Activated CD8-positive, alpha-beta T cell treated with anti-CD3 and anti-CD28 coated beads for 36 hours (primary cell): ENCODE results near the gene MAP2K1. TPM values are rescaled to one million over a fixed set of nuclear protein-coding genes. Genes with fewer than 3 reads are reported as not detected.
A peak's percentile ranks its signal among the peaks of the same experiment; 100 is the strongest.

Experiments
- ATAC-seq: fragments of 200-7000 bp; cut with Tn5 transposase; one replicate; pipeline ENCODE4 v1.10.0; 2021; ENCODE audit warnings: mild to moderate bottlenecking, moderate library complexity
- CTCF ChIA-PET: fragments of 350-600 bp; sonication (Branson Sonifier 250); formaldehyde crosslinking; loops from one replicate; lab custom pipeline; 2021; ENCODE audit warnings: antibody characterized with exemption; lab: Charles Lee
- POLR2A ChIA-PET: fragments of 350-600 bp; sonication (Branson Sonifier 250); formaldehyde crosslinking; loops from one replicate; lab custom pipeline; 2021; ENCODE audit warnings: antibody characterized with exemption; lab: Charles Lee
- DNase-seq: peaks from one replicate; pipeline ENCODE4 v3.0.0-alpha.2; 2020
- H3K27ac Mint-ChIP-seq: one replicate; pipeline ENCODE4 v1.8.0; 2021; ENCODE audit warnings: mild to moderate bottlenecking, mixed read lengths
- H3K27me3 Mint-ChIP-seq: one replicate; pipeline ENCODE4 v1.8.0; 2021; ENCODE audit warnings: mixed read lengths
- H3K36me3 Mint-ChIP-seq: one replicate; pipeline ENCODE4 v1.8.0; 2021; ENCODE audit warnings: low read depth, mixed read lengths
- H3K4me1 Mint-ChIP-seq: one replicate; pipeline ENCODE4 v1.8.0; 2021; ENCODE audit warnings: low read depth, mixed read lengths
- H3K4me3 Mint-ChIP-seq: one replicate; pipeline ENCODE4 v1.8.0; 2021; ENCODE audit warnings: mild to moderate bottlenecking, moderate library complexity, mixed read lengths
- H3K9me3 Mint-ChIP-seq: one replicate; pipeline ENCODE4 v1.8.0; 2021; ENCODE audit warnings: mixed read lengths
- intact Hi-C: fragments of 100-400 bp; cut with micrococcal nuclease; formaldehyde crosslinking; loops from one replicate; pipeline ENCODE4 v1.10.0; 2022
- total RNA-seq, 2 experiments: library from RNA; stranded (reverse); gene quantifications; one replicate each; pipeline ENCODE4 v1.2.3, GENCODE V29; 2021
- TF ChIP-seq, protein P1 (sequence below): fragments of 200-600 bp; IDR thresholded peaks from one replicate; pipeline ENCODE4 v1.8.0; 2022; ENCODE audit warnings: antibody characterized with exemption, mild to moderate bottlenecking

MAP2K1 gene
- total RNA-seq, 2 experiments from 2014 or later: 117 to 118 TPM

DNA sequence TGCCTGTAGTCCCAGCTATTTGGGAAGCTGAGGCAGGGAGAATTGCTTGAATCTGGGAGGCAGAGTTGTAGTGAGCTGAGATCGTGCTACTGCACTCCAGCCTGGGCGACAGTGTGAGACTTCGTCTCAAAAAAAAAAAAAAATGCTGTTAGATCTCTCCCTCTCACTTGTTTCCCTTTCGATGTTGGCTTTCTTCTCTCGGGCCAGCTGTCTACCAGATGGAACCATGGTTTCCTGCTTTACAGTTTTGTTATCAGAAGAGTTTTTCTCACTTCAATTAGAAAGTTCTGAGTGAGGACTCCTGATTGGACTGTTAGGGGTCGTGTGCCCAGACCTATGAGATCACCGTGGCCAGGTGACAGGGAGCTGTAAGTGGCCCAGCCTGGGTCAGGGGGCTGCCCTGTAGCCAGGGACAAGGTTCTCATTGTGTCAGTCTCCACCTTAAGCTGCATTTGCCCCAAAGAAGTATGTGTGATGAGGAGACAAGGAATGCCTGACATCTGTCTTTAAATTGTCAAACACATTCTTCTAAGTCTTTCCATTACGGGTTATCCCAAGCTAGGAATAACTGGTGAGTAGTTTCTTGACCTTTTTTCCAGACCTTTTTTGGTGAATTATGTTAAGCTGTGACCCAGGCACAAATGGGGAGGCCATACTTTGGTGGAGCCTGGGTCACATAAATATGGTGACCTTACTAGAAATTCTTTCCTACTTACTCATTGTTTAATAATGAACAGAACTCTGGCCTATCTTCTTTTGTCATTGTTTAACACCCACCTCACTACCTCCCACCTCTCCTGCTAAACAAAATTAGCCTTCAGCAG is 85.7 kb downstream of the MAP2K1 start:
- intact Hi-C loops: no loop called here
- TF ChIP-seq, protein P1, sequence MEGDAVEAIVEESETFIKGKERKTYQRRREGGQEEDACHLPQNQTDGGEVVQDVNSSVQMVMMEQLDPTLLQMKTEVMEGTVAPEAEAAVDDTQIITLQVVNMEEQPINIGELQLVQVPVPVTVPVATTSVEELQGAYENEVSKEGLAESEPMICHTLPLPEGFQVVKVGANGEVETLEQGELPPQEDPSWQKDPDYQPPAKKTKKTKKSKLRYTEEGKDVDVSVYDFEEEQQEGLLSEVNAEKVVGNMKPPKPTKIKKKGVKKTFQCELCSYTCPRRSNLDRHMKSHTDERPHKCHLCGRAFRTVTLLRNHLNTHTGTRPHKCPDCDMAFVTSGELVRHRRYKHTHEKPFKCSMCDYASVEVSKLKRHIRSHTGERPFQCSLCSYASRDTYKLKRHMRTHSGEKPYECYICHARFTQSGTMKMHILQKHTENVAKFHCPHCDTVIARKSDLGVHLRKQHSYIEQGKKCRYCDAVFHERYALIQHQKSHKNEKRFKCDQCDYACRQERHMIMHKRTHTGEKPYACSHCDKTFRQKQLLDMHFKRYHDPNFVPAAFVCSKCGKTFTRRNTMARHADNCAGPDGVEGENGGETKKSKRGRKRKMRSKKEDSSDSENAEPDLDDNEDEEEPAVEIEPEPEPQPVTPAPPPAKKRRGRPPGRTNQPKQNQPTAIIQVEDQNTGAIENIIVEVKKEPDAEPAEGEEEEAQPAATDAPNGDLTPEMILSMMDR: no peak
- H3K27ac Mint-ChIP-seq: peak overlapping the region; percentile 83

DNA sequence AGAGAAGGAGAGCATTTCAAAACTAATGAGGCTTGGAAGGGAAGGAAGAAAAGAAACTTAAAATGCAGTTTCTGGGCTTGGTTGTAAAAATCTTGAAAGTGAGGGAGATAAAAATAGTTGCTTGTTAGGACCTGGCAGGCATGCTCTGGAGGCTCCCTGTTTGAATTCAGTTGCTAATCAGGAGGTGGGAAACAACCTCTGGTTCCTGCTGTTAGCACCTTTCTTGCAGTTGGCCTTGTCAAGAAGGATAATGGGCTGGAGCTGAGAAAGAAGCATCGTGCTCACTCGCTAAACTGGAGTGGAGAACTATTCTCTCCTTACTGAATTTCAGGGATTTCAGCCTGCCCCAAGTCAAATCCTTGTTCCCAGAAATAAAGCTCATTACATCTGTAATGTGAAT is 87.4 kb downstream of the MAP2K1 start:
- Mint-ChIP-seq H3K4me3 (no peak overlapping the region), H3K9me3 (no peaks in the 10 kb centered on the region), H3K27me3 (no peaks in the 10 kb centered on the region), H3K4me1 (peaks cover 56% of the 10 kb centered on the region), H3K36me3 (peaks cover 21% of the 10 kb centered on the region), H3K27ac (no peak overlapping the region)
- intact Hi-C loops: no loop called here
- DNase-seq (no peak), ATAC-seq (no peak)
- ChIA-PET POLR2A (interaction anchor here (0.8 to 1.6 kb wide), 3 partner anchors 15 to 86 kb away, joined by 3 to 4 read pairs (median 3); no protein-coding TSS in a partner anchor), CTCF (interaction anchor here (1.4 kb wide), 1 partner anchor 18 kb away, joined by 3 read pairs; no protein-coding TSS in a partner anchor)
- TF ChIP-seq, protein P1: no peak

More for the DNA sequence above, 85.7 kb downstream of the MAP2K1 start:
- H3K27me3 Mint-ChIP-seq: no peaks in the 10 kb centered on the region
- peaks cover 56% of the 10 kb centered on the region for H3K4me1 Mint-ChIP-seq
- peak overlapping the region; percentile 13 for H3K4me3 Mint-ChIP-seq
- H3K9me3 Mint-ChIP-seq: no peaks in the 10 kb centered on the region
- ChIA-PET POLR2A (interaction anchor here (0.6 to 1.7 kb wide), 8 partner anchors 20 to 102 kb away, joined by 3 to 12 read pairs (median 4); partner anchors contain the start of gene SNAPC5), CTCF (interaction anchor here (1.0 to 3.6 kb wide), 5 partner anchors 9 to 1087 kb away, joined by 3 to 23 read pairs (median 3); partner anchors contain the start of gene SNAPC5)
- DNase-seq: peak; percentile 70
- peaks cover 21% of the 10 kb centered on the region for H3K36me3 Mint-ChIP-seq
- peak; percentile 92 for ATAC-seq

GRCh38 chr15:66474963-66475362 is 88.3 kb downstream of the MAP2K1 start:
- peaks cover 58% of the 10 kb centered on the region for H3K4me1 Mint-ChIP-seq
- H3K9me3 Mint-ChIP-seq: no peaks in the 10 kb centered on the region
- ChIA-PET POLR2A (interaction anchor here (0.6 to 1.6 kb wide), 5 partner anchors 14 to 87 kb away, joined by 3 to 4 read pairs (median 3); partner anchors contain the start of gene ZWILCH), CTCF (interaction anchor here (1.4 kb wide), 1 partner anchor 18 kb away, joined by 3 read pairs; no protein-coding TSS in a partner anchor)
- H3K4me3 Mint-ChIP-seq: no peak overlapping the region
- DNase-seq (no peak), ATAC-seq (no peak)
- intact Hi-C loops: no loop called here
- peaks cover 21% of the 10 kb centered on the region for H3K36me3 Mint-ChIP-seq
- H3K27me3 Mint-ChIP-seq: no peaks in the 10 kb centered on the region
- TF ChIP-seq, protein P1: no peak
- H3K27ac Mint-ChIP-seq: peak overlapping the region; percentile 40

DNA sequence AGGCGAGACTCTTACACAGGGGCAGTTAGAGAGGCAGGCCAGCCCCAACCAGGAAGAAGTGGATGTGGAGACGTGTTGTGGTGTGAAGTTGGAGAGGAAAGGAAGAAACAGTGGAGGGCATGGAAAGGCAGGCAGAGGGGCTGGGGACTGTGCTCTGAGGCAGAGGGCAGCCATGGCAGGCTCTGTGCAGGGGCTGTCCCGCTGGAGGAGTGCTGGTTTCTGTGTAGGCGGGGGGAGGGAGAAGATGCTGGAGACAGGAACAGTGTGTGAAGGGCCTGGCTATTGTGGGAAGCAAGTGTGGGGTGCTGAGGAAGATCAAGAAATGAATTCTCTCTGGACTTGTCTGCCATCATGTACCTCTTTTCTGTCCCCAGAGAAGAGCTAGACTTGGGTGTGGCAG is 89.8 kb downstream of the MAP2K1 start:
- POLR2A ChIA-PET: interaction anchor here (0.9 to 1.1 kb wide), 3 partner anchors 15 to 27 kb away, joined by 4 to 8 read pairs (median 4); partner anchors contain the start of gene SNAPC5
- peaks cover 24% of the 10 kb centered on the region for H3K36me3 Mint-ChIP-seq

More for the DNA sequence above, 89.8 kb downstream of the MAP2K1 start:
- DNase-seq: peak; percentile 16
- Mint-ChIP-seq H3K4me3 (no peak overlapping the region), H3K4me1 (peaks cover 43% of the 10 kb centered on the region), H3K27ac (peak overlapping the region; percentile 76), H3K9me3 (no peaks in the 10 kb centered on the region), H3K27me3 (no peaks in the 10 kb centered on the region)
- CTCF ChIA-PET: no interaction called here
- no peak for ATAC-seq
- intact Hi-C loops: no loop called here
- TF ChIP-seq, protein P1: no peak
